LHCN-M2 (cell line): ENCODE results near the gene ZNF138. TPM values are rescaled to one million over a fixed set of nuclear protein-coding genes. Genes with fewer than 3 reads are reported as not detected.

ENCODE experiments used
- DNase-seq: peaks from one replicate; pipeline ENCODE4 v3.0.0-alpha.2; 2012; ENCODE audit warnings: low read depth
- total RNA-seq: library from RNA; depleted of rRNA; stranded (reverse); fragments of >200 nt; gene quantifications from 2 replicates; pipeline ENCODE4 v1.2.3, GENCODE V29; 2014; rRNA removed

The ZNF138 gene
- total RNA-seq, 1 experiment from 2014 or later, result 9.1 TPM

- DNase-seq, result no peak
Observed at GRCh38 chr7:64875658-64876406, 81.6 kb downstream of the ZNF138 start.

- DNase-seq, result no peak
Observed at GRCh38 chr7:64876792-64877713, 82.8 kb downstream of the ZNF138 start.

GRCh38 chr7:64877714-64878610 is 83.7 kb downstream of the ZNF138 start:
- no peak for DNase-seq

- DNase-seq, result peak; percentile 43
Observed at GRCh38 chr7:64878684-64879083, 84.5 kb downstream of the ZNF138 start.

GRCh38 chr7:64879086-64879730 is 85.0 kb downstream of the ZNF138 start:
- DNase-seq, result no peak

- no peak for DNase-seq
Observed at GRCh38 chr7:64879800-64880199, 85.6 kb downstream of the ZNF138 start.

GRCh38 chr7:64880322-64881297 is 86.4 kb downstream of the ZNF138 start:
- DNase-seq, result no peak

GRCh38 chr7:64881461-64882287 is 87.4 kb downstream of the ZNF138 start:
- no peak for DNase-seq

GRCh38 chr7:64882341-64883112 is 88.3 kb downstream of the ZNF138 start:
- no peak for DNase-seq

Other genes starting within 250 kb of the ZNF138 start
- gene ZNF680, start 231.4 kb upstream of the ZNF138 start, total RNA-seq, result 21.6 and 25.3 TPM in 2 replicates
- 10.5 and 11.3 TPM in 2 replicates for gene ZNF107, start 128.3 kb upstream of the ZNF138 start, total RNA-seq
- 8.7 and 9.6 TPM in 2 replicates for gene ZNF273, start 108.8 kb downstream of the ZNF138 start, total RNA-seq
- 8.4 and 9.9 TPM in 2 replicates for gene ZNF117, start 196.6 kb downstream of the ZNF138 start, total RNA-seq
- 13.7 and 19.3 TPM in 2 replicates for gene ERV3-1, start 212.3 kb downstream of the ZNF138 start, total RNA-seq